GM12878 (cell line): ENCODE data around the gene ARHGAP19. TPM values are rescaled to one million over a fixed set of nuclear protein-coding genes. Genes with fewer than 3 reads are reported as not detected.

Experiments used
- ATAC-seq: fragments of 200-7000 bp; cut with Tn5 transposase; 3 replicates; pipeline ENCODE4 v1.9.1; 2020; ENCODE audit warnings: mild to moderate bottlenecking, moderate library complexity
- BruUV-seq: library from RNA; stranded (reverse); fragments of 400-500 nt; replicated peaks from 2 replicates; lab custom pipeline; 2021; lab: Mats Ljungman, UMichigan
- CTCF ChIA-PET: fragments of 300-600 bp; sonication (Branson Sonifier 250); formaldehyde crosslinking; extraction: SDS; loops from one replicate; lab custom pipeline; 2021; ENCODE audit warnings: inconsistent platforms; lab: Yijun Ruan, JAX
- POLR2A ChIA-PET: fragments of 350-600 bp; formaldehyde crosslinking; extraction: SDS; loops from one replicate; lab custom pipeline; 2021; ENCODE audit warnings: inconsistent platforms; lab: Charles Lee
- RAD21 ChIA-PET: fragments of 300-600 bp; sonication (Branson Sonifier 250); formaldehyde crosslinking; loops from one replicate; lab custom pipeline; 2023; ENCODE audit warnings: antibody characterized with exemption; ENCODE audit not compliant: unreplicated experiment; lab: Charles Lee
- SMC1A ChIA-PET: fragments of 300-600 bp; sonication (Branson Sonifier 250); formaldehyde crosslinking; loops from one replicate; lab custom pipeline; 2023; ENCODE audit not compliant: unreplicated experiment, uncharacterized antibody; lab: Charles Lee
- DNase-seq: peaks from one replicate; pipeline ENCODE4 v3.0.0-alpha.2; 2011; ENCODE audit warnings: low read depth, low spot score
- FAIRE-seq: peaks from 3 replicates; lab custom pipeline; 2011; peaks lifted over from hg19 to GRCh38; lab: Jason Lieb, UNC
- H2AFZ ChIP-seq: 2 replicates; pipeline ENCODE4 v1.6.0; 2011; ENCODE audit warnings: low read depth, low read length, control low read depth; ENCODE audit not compliant: control insufficient read depth
- H3K27ac ChIP-seq: 2 replicates; pipeline ENCODE4 v1.5.1; 2011; ENCODE audit warnings: control low read depth; ENCODE audit not compliant: control insufficient read depth, insufficient read depth
- H3K27me3 ChIP-seq, 2 experiments: replicated peaks in 1 of 2; 2 replicates each; pipeline versions ENCODE4 v1.6.0 to v1.6.1; 2011; ENCODE audit warnings: low read length in 1 of 2; ENCODE audit not compliant: control insufficient read depth in 2 of 2, insufficient read depth in 2 of 2
- H3K36me3 ChIP-seq, 2 experiments: 2 replicates each; pipeline ENCODE4 v1.5.1; 2011; ENCODE audit warnings: low read length in 1 of 2; ENCODE audit not compliant: control insufficient read depth in 2 of 2, insufficient read depth in 2 of 2
- H3K4me1 ChIP-seq: 2 replicates; pipeline ENCODE4 v1.6.1; 2011; ENCODE audit warnings: mild to moderate bottlenecking, low read length, moderate library complexity, mixed read lengths; ENCODE audit not compliant: control insufficient read depth, insufficient read depth
- H3K4me2 ChIP-seq: 2 replicates; pipeline ENCODE4 v1.6.0; 2011; ENCODE audit warnings: control low read depth; ENCODE audit not compliant: control insufficient read depth, insufficient read depth
- H3K4me3 ChIP-seq: fragments of 200-600 bp; sonication (generic); 2 replicates; pipeline ENCODE4 v1.5.1; 2016
- H3K79me2 ChIP-seq: 2 replicates; pipeline ENCODE4 v1.6.0; 2011; ENCODE audit warnings: low read length; ENCODE audit not compliant: control insufficient read depth, insufficient read depth
- H3K9ac ChIP-seq: 2 replicates; pipeline ENCODE4 v1.8.0; 2011; ENCODE audit warnings: low read length, control low read depth, mixed read lengths; ENCODE audit not compliant: control insufficient read depth, insufficient read depth
- H3K9me3 ChIP-seq: replicated peaks from 3 replicates; pipeline ENCODE4 v1.5.1; 2011; ENCODE audit warnings: mild to moderate bottlenecking, low read length; ENCODE audit not compliant: control insufficient read depth, insufficient read depth
- H4K20me1 ChIP-seq: 2 replicates; pipeline ENCODE4 v1.6.0; 2011; ENCODE audit not compliant: control insufficient read depth, insufficient read depth
- HDAC2 ChIP-seq: fragments of 200-600 bp; sonication (generic); IDR thresholded peaks from 2 replicates; pipeline ENCODE4 v1.6.1; 2017
- KDM1A ChIP-seq: fragments of 200-600 bp; sonication (generic); IDR thresholded peaks from 2 replicates; pipeline ENCODE4 v1.6.1; 2016; ENCODE audit warnings: borderline replicate concordance
- MAX ChIP-seq: IDR thresholded peaks from 2 replicates; pipeline ENCODE4 v1.6.1; 2012; ENCODE audit warnings: low read depth, low read length, improper control_type of control experiment
- SMAD1 ChIP-seq: fragments of 450-650 bp; IDR thresholded peaks from 2 replicates; pipeline ENCODE4 v1.6.1; 2018; ENCODE audit warnings: mild to moderate bottlenecking, low read depth; ENCODE audit not compliant: partially characterized antibody
- TBL1XR1 ChIP-seq: IDR thresholded peaks from 2 replicates; pipeline ENCODE4 v1.6.1; 2012; ENCODE audit warnings: low read depth, low read length, improper control_type of control experiment
- ZBTB11 ChIP-seq: fragments of 450-650 bp; formaldehyde crosslinking; IDR thresholded peaks from 2 replicates; pipeline ENCODE4 v1.5.0; 2022; ENCODE audit warnings: mild to moderate bottlenecking, missing genetic modification characterization
- ZZZ3 ChIP-seq: IDR thresholded peaks from 2 replicates; pipeline ENCODE4 v1.6.1; 2011; ENCODE audit warnings: low read depth; ENCODE audit not compliant: control insufficient read depth, insufficient read length
- WGBS: methylation state at CpG from one replicate; pipeline ENCODE4 v1.1.6; 2016; ENCODE audit warnings: low lambda C conversion rate; ENCODE audit not compliant: insufficient replicate concordance, insufficient coverage; ENCODE audit errors: missing lambda C conversion rate; 5-methylcytosine and 5-hydroxymethylcytosine counted together
- in situ Hi-C: fragments of 300-500 bp; cut with MboI; formaldehyde crosslinking; loops from 9 replicates; pipeline ENCODE4 v1.14.3; 2018; ENCODE audit warnings: mixed read lengths
- intact Hi-C: fragments of 100-400 bp; cut with micrococcal nuclease; formaldehyde crosslinking; loops from one replicate; pipeline ENCODE4 v1.14.2; 2022; ENCODE audit not compliant: unreplicated experiment
- polyA plus RNA-seq, 11 experiments: library from polyadenylated mRNA; depleted of rRNA in 4 of 11; unstranded in 6 of 11; stranded (reverse) in 5 of 11; fragments of >200 nt; fragmentation: Nextera tagmentation in 4 of 11; fragmentation: Illumina TruSeq in 1 of 11; extraction: Ambion mirVana in 4 of 11; extraction: Trizol in 1 of 11; gene quantifications; 1 replicate in 1 of 11; 2 replicates in 10 of 11; pipeline versions ENCODE4 v1.2.1 to v1.2.3, GENCODE V29; 2011 to 2016; ENCODE audit warnings: inconsistent platforms in 2 of 11, missing spikeins in 2 of 11, low read depth in 1 of 11
- total RNA-seq, 4 experiments: library from RNA; depleted of rRNA in 3 of 4; stranded (reverse); fragments of >200 nt in 3 of 4; fragmentation: Illumina TruSeq in 1 of 4; extraction: Trizol in 1 of 4; gene quantifications; 2 replicates each; pipeline versions ENCODE4 v1.2.1 to v1.2.3, GENCODE V29; 2013 to 2021

ARHGAP19 gene
- total and polyA plus RNA-seq, 10 of the 15 experiments (the other 5 are each of a cell fraction or from before 2014, with no cell fraction given) = 13.3 to 40.7 (median 22.6) TPM

- TF ChIP-seq ZBTB11 (CRISPR knock-in tag) (no peak), TBL1XR1 (no peak), KDM1A (no peak), MAX (no peak), SMAD1 (no peak), HDAC2 (no peak), ZZZ3 (no peak)
- H3K9ac ChIP-seq = no peak overlapping the region
- CTCF ChIA-PET = interaction anchor here (0.6 to 2.3 kb wide), 2 partner anchors 49 to 53 kb away, joined by 4 to 14 read pairs; no protein-coding TSS in a partner anchor
- H3K27me3 ChIP-seq = no peaks in the 10 kb centered on the region
- no peaks in the 10 kb centered on the region for H3K79me2 ChIP-seq
- POLR2A ChIA-PET = interaction anchor here (0.6 kb wide), 1 partner anchor 13 kb away, joined by 4 read pairs; no protein-coding TSS in a partner anchor
- BruUV-seq = no TSS peak
- RAD21 ChIA-PET = no interaction called here
- intact Hi-C loops (no loop called here), in situ Hi-C loops (no loop called here)
- H2AFZ ChIP-seq = no peak overlapping the region
- 91% methylated on average over 7 of the region's 7 CpGs for WGBS
- no peaks in the 10 kb centered on the region; the same call in 1 of the 2 replicates for H4K20me1 ChIP-seq
- no peaks in the 10 kb centered on the region for H3K36me3 ChIP-seq
- no peak for DNase-seq
- H3K4me2 ChIP-seq = peak overlapping the region; percentile 17; the same call in 1 of the 2 replicates
- H3K9me3 ChIP-seq = no peaks in the 10 kb centered on the region
- no peak overlapping the region for H3K27ac ChIP-seq
- no peak for FAIRE-seq
- H3K4me1 ChIP-seq = peaks cover 12% of the 10 kb centered on the region
- no peak overlapping the region for H3K4me3 ChIP-seq
- peak; percentile 40 for ATAC-seq
- SMC1A ChIA-PET = interaction anchor here (0.7 to 1.5 kb wide), 3 partner anchors 11 to 49 kb away, joined by 3 to 4 read pairs (median 3); no protein-coding TSS in a partner anchor
Observed at GRCh38 chr10:97327348-97328294, 35.2 kb upstream of the ARHGAP19 start.
